Mononuclear cell (primary cell): ENCODE results near the gene SMARCC1. TPM values are rescaled to one million over a fixed set of nuclear protein-coding genes. Genes with fewer than 3 reads are reported as not detected.
"Not testable (repeated sequence)": the region's sequence is repeated elsewhere in the genome, so short reads cannot be mapped to it uniquely, and the experiment has no call there.

Experiments
- H3K27me3 ChIP-seq: 2 replicates; pipeline ENCODE4 v1.6.0; 2011; ENCODE audit warnings: low read length, control low read depth; ENCODE audit not compliant: insufficient read depth
- H3K4me1 ChIP-seq: 2 replicates; pipeline ENCODE4 v1.5.1; 2011; ENCODE audit warnings: mild to moderate bottlenecking, low read length, control low read depth; ENCODE audit not compliant: insufficient read depth
- H3K4me3 ChIP-seq: 2 replicates; pipeline ENCODE4 v1.5.1; 2011; ENCODE audit warnings: mild to moderate bottlenecking, low read length, moderate library complexity
- H3K9me3 ChIP-seq: 2 replicates; pipeline ENCODE4 v1.5.1; 2011; ENCODE audit warnings: low read depth, mild to moderate bottlenecking, control low read depth, low read length
- total RNA-seq: library from RNA; depleted of rRNA; stranded (reverse); fragments of >200 nt; gene quantifications from one replicate; pipeline ENCODE4 v1.2.3, GENCODE V29; 2012

SMARCC1 gene
- total RNA-seq, result 57.0 TPM

GRCh38 chr3:47781685-47782445, at the start of gene SMARCC1:
TSS of gene SMARCC1 (minus strand) at chr3:47781893. CDS start at chr3:47781797, 96 bp downstream.
- peak within 1 kb of the TSS; percentile 88 for H3K4me3 ChIP-seq
- H3K4me1 ChIP-seq, result peaks cover 40% of the 10 kb centered on the region
- no peaks in the 10 kb centered on the region for H3K9me3 ChIP-seq
- H3K27me3 ChIP-seq, result no peaks in the 10 kb centered on the region

- not testable (repeated sequence) for H3K27me3 ChIP-seq, H3K9me3 ChIP-seq, H3K4me3 ChIP-seq
- H3K4me1 ChIP-seq, result peaks cover 26% of the 10 kb centered on the region
Measured at GRCh38 chr3:47829482-47829881, 47.8 kb upstream of the SMARCC1 start.

GRCh38 chr3:47825590-47825989, 43.9 kb upstream of the SMARCC1 start:
- Histone ChIP-seq H3K4me1 (peaks cover 29% of the 10 kb centered on the region), H3K4me3 (peak overlapping the region; percentile 85)

GRCh38 chr3:47824541-47825473, 43.1 kb upstream of the SMARCC1 start:
- Histone ChIP-seq H3K4me1 (peaks cover 29% of the 10 kb centered on the region), H3K4me3 (peak overlapping the region; percentile 85), H3K27me3 (no peaks in the 10 kb centered on the region), H3K9me3 (no peaks in the 10 kb centered on the region)

More at GRCh38 chr3:47825590-47825989, 43.9 kb upstream of the SMARCC1 start:
- Histone ChIP-seq H3K27me3 (no peaks in the 10 kb centered on the region), H3K9me3 (no peaks in the 10 kb centered on the region)

GRCh38 chr3:47817609-47818008, 35.9 kb upstream of the SMARCC1 start:
- no peaks in the 10 kb centered on the region for H3K9me3 ChIP-seq
- H3K4me3 ChIP-seq, result no peak overlapping the region

GRCh38 chr3:47813551-47814177, 32.0 kb upstream of the SMARCC1 start:
- no peaks in the 10 kb centered on the region for H3K27me3 ChIP-seq
- no peaks in the 10 kb centered on the region for H3K9me3 ChIP-seq
- no peak overlapping the region for H3K4me3 ChIP-seq
- H3K4me1 ChIP-seq, result no peaks in the 10 kb centered on the region

More at GRCh38 chr3:47817609-47818008, 35.9 kb upstream of the SMARCC1 start:
- Histone ChIP-seq H3K27me3 (no peaks in the 10 kb centered on the region), H3K4me1 (no peaks in the 10 kb centered on the region)

- H3K4me1 ChIP-seq, result peaks cover 17% of the 10 kb centered on the region
- no peaks in the 10 kb centered on the region for H3K9me3 ChIP-seq
- H3K4me3 ChIP-seq, result no peak overlapping the region
- H3K27me3 ChIP-seq, result no peaks in the 10 kb centered on the region
Measured at GRCh38 chr3:47804577-47804976, 22.9 kb upstream of the SMARCC1 start.

GRCh38 chr3:47803480-47804025, 21.9 kb upstream of the SMARCC1 start:
- Histone ChIP-seq H3K9me3 (no peaks in the 10 kb centered on the region), H3K27me3 (no peaks in the 10 kb centered on the region), H3K4me3 (peak overlapping the region; percentile 90), H3K4me1 (peaks cover 17% of the 10 kb centered on the region)

- Histone ChIP-seq H3K4me1 (peaks cover 17% of the 10 kb centered on the region), H3K4me3 (peak within 1 kb of the TSS; percentile 90), H3K9me3 (no peaks in the 10 kb centered on the region), H3K27me3 (no peaks in the 10 kb centered on the region)
Measured at GRCh38 chr3:47802734-47803479, 21.2 kb upstream of the SMARCC1 start, which contains the start of gene DHX30. TSS of gene DHX30 (plus strand) at chr3:47803138. CDS start at chr3:47810684, 7,546 bp downstream.

- no peak overlapping the region for H3K4me3 ChIP-seq
- no peaks in the 10 kb centered on the region for H3K27me3 ChIP-seq
Measured at GRCh38 chr3:47799733-47800132, 18.0 kb upstream of the SMARCC1 start.

GRCh38 chr3:47794544-47794943, 12.9 kb upstream of the SMARCC1 start:
- H3K9me3 ChIP-seq, result no peaks in the 10 kb centered on the region
- no peaks in the 10 kb centered on the region for H3K27me3 ChIP-seq
- H3K4me1 ChIP-seq, result no peaks in the 10 kb centered on the region
- H3K4me3 ChIP-seq, result no peak overlapping the region

More at GRCh38 chr3:47799733-47800132, 18.0 kb upstream of the SMARCC1 start:
- no peaks in the 10 kb centered on the region for H3K9me3 ChIP-seq
- peaks cover 17% of the 10 kb centered on the region for H3K4me1 ChIP-seq

GRCh38 chr3:47792699-47793098, 11.0 kb upstream of the SMARCC1 start:
- H3K4me3 ChIP-seq, result no peak overlapping the region
- H3K27me3 ChIP-seq, result no peaks in the 10 kb centered on the region
- peaks cover 4% of the 10 kb centered on the region for H3K4me1 ChIP-seq
- H3K9me3 ChIP-seq, result no peaks in the 10 kb centered on the region

- no peaks in the 10 kb centered on the region for H3K27me3 ChIP-seq
- H3K9me3 ChIP-seq, result no peaks in the 10 kb centered on the region
- peaks cover 4% of the 10 kb centered on the region for H3K4me1 ChIP-seq
- no peak overlapping the region for H3K4me3 ChIP-seq
Measured at GRCh38 chr3:47791193-47791855, 9.6 kb upstream of the SMARCC1 start.
